A673 (cell line): ENCODE results near the gene GUCA2A. TPM values are rescaled to one million over a fixed set of nuclear protein-coding genes. Genes with fewer than 3 reads are reported as not detected.

Experiments used
- BruUV-seq: library from RNA; stranded (reverse); fragments of 400-500 nt; replicated peaks from 2 replicates; lab custom pipeline; 2021; lab: Mats Ljungman, UMichigan
- CTCF ChIA-PET: fragments of 300-600 bp; sonication (Branson Sonifier 250); formaldehyde crosslinking; loops from one replicate; lab custom pipeline; 2022; ENCODE audit warnings: antibody characterized with exemption; lab: Charles Lee
- POLR2A ChIA-PET: fragments of 300-600 bp; sonication (Branson Sonifier 250); formaldehyde crosslinking; loops from one replicate; lab custom pipeline; 2022; ENCODE audit warnings: antibody characterized with exemption; ENCODE audit not compliant: low non-redundant PET; lab: Charles Lee
- DNase-seq: peaks from one replicate; pipeline ENCODE4 v3.0.0-alpha.2; 2015; ENCODE audit warnings: low spot score
- H3K27ac ChIP-seq: fragments of 200-600 bp; sonication (generic); 2 replicates; pipeline ENCODE4 v1.5.1; 2016; ENCODE audit warnings: mixed run types, low read depth, mild to moderate bottlenecking, mixed read lengths, antibody characterized with exemption, low read length; ENCODE audit not compliant: poor library complexity, severe bottlenecking
- H3K27me3 ChIP-seq: fragments of 200-600 bp; sonication (generic); replicated peaks from 2 replicates; pipeline ENCODE4 v1.6.1; 2017; ENCODE audit warnings: mixed run types, low read depth, mild to moderate bottlenecking, mixed read lengths, antibody characterized with exemption, low read length; ENCODE audit not compliant: insufficient read depth, poor library complexity
- H3K36me3 ChIP-seq: fragments of 200-600 bp; sonication (generic); 2 replicates; pipeline ENCODE4 v1.6.1; 2016; ENCODE audit warnings: mixed run types, mild to moderate bottlenecking, mixed read lengths, antibody characterized with exemption, low read length; ENCODE audit not compliant: insufficient read depth, poor library complexity, severe bottlenecking
- H3K4me1 ChIP-seq: fragments of 200-600 bp; sonication (generic); 2 replicates; pipeline ENCODE4 v1.6.1; 2017; ENCODE audit warnings: mixed run types, mild to moderate bottlenecking, mixed read lengths, antibody characterized with exemption, low read length; ENCODE audit not compliant: insufficient read depth, poor library complexity, severe bottlenecking
- H3K4me3 ChIP-seq: fragments of 200-600 bp; sonication (generic); 2 replicates; pipeline ENCODE4 v1.5.1; 2016; ENCODE audit warnings: low read depth, mixed run types, mild to moderate bottlenecking, mixed read lengths, low read length; ENCODE audit not compliant: poor library complexity, severe bottlenecking
- H3K9me3 ChIP-seq: fragments of 200-600 bp; sonication (generic); 2 replicates; pipeline ENCODE4 v1.6.1; 2016; ENCODE audit warnings: mixed run types, low read depth, mild to moderate bottlenecking, mixed read lengths, antibody characterized with exemption, low read length; ENCODE audit not compliant: poor library complexity, severe bottlenecking
- CTCF ChIP-seq: fragments of 300-800, 200-600 bp; sonication (generic); conservative IDR thresholded peaks from 2 replicates; pipeline ENCODE4 v1.5.1; 2017; ENCODE audit warnings: low read depth, mild to moderate bottlenecking, antibody characterized with exemption, low read length, moderate library complexity, mixed read lengths
- EZH2 ChIP-seq: fragments of 200-600 bp; sonication (generic); IDR thresholded peaks from 2 replicates; pipeline ENCODE4 v1.6.1; 2017; ENCODE audit warnings: borderline replicate concordance, low read depth, mild to moderate bottlenecking, mixed read lengths, antibody characterized with exemption, low read length; ENCODE audit not compliant: poor library complexity, severe bottlenecking
- intact Hi-C: fragments of 100-400 bp; cut with micrococcal nuclease; formaldehyde crosslinking; loops from one replicate; pipeline ENCODE4 v1.10.0; 2022; ENCODE audit not compliant: unreplicated experiment
- total RNA-seq: library from RNA; stranded (reverse); gene quantifications from 2 replicates; pipeline ENCODE4 v1.2.3, GENCODE V29; 2021

GUCA2A gene
- total RNA-seq, 1 experiment from 2014 or later: not detected

- no peak for TF ChIP-seq CTCF
- TF ChIP-seq EZH2: no peak
- BruUV-seq: no TSS peak
- Histone ChIP-seq H3K9me3 (no peaks in the 10 kb centered on the region), H3K36me3 (no peaks in the 10 kb centered on the region), H3K4me3 (no peak overlapping the region), H3K4me1 (no peaks in the 10 kb centered on the region), H3K27ac (no peak overlapping the region), H3K27me3 (peaks cover 4% of the 10 kb centered on the region)
- ChIA-PET CTCF (no interaction called here), POLR2A (no interaction called here)
- DNase-seq: no peak
- intact Hi-C loops: no loop called here
Measured at GRCh38 chr1:42130061-42130660, 34.4 kb downstream of the GUCA2A start.

- Histone ChIP-seq H3K9me3 (no peaks in the 10 kb centered on the region), H3K36me3 (no peaks in the 10 kb centered on the region), H3K4me1 (no peaks in the 10 kb centered on the region), H3K4me3 (no peak overlapping the region), H3K27ac (no peak overlapping the region), H3K27me3 (peaks cover 4% of the 10 kb centered on the region)
- POLR2A ChIA-PET: no interaction called here
- intact Hi-C loops: no loop called here
- no TSS peak for BruUV-seq
- CTCF ChIA-PET: no interaction called here
- no peak for TF ChIP-seq EZH2
- TF ChIP-seq CTCF: no peak
- no peak for DNase-seq
Measured at GRCh38 chr1:42128964-42129363, 35.6 kb downstream of the GUCA2A start.

- H3K9me3 ChIP-seq: no peaks in the 10 kb centered on the region
- no peaks in the 10 kb centered on the region for H3K4me1 ChIP-seq
- H3K27me3 ChIP-seq: peaks cover 4% of the 10 kb centered on the region
- ChIA-PET POLR2A (no interaction called here), CTCF (no interaction called here)
- no peaks in the 10 kb centered on the region for H3K36me3 ChIP-seq
- TF ChIP-seq CTCF (no peak), EZH2 (no peak)
- no TSS peak for BruUV-seq
- no peak overlapping the region for H3K27ac ChIP-seq
- intact Hi-C loops: no loop called here
- no peak overlapping the region for H3K4me3 ChIP-seq
- DNase-seq: no peak
Measured at GRCh38 chr1:42128499-42128898, 36.0 kb downstream of the GUCA2A start.
